HTERT RPE-1 (cell line): ENCODE results near the gene VIPR2.
"Not testable (repeated sequence)": the region's sequence is repeated elsewhere in the genome, so short reads cannot be mapped to it uniquely, and the experiment has no call there.

Experiments
- in situ Hi-C: fragments of 300-500 bp; cut with MboI; formaldehyde crosslinking; loops from 4 replicates; pipeline ENCODE4 v1.14.3; 2020; ENCODE audit warnings: low sequenced_read_pairs

Gene VIPR2

DNA sequence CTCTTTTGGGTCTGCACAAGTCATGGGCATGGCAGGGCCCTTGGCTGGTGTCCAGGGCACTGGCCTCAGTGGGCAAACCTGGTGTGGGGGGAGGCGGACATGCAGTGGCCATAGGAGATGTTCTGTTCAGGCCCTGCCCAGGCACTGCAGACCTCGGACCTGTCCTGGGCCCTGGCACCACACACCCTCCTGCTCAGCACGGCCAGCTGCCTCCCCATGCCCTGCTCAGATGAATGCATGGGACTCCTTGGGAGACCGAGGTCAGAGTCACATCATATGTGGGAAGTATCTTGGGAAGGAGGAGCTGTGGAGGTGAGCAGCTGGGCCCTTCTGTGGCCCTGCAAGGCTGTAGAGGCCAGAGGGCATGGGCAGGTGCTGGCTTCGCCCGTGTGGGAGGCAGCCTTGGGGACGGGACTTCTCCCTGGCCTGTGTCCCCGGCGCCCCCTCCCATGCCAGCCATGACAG is 130.8 kb downstream of the VIPR2 start:
- in situ Hi-C loops, result no loop called here

DNA sequence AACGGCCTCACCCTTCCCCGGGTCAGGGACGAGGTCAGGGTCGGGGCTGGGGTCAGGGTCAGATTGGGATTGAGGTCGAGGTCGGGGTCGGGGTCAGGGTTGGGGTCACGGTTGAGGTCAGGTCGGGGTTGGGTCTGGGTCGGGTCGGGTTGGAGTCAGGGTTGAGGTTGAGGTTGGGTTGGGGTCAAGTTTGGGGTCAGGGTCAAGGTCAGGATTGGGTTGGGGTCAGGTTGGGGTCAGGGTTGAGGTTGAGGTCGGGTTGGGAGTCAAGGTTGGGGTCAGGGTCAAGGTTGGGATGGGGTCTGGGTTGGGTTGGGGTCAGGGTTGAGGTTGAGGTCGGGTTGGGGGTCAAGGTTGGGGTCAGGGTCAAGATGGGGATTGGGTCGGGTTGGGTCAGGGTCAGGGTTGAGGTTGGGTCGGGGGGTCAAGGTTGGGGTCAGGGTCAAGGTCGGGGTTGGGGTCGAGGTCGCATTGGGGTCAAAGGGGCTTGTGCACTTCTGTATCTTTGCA is 131.4 kb downstream of the VIPR2 start:
- in situ Hi-C loops, result no loop called here

DNA sequence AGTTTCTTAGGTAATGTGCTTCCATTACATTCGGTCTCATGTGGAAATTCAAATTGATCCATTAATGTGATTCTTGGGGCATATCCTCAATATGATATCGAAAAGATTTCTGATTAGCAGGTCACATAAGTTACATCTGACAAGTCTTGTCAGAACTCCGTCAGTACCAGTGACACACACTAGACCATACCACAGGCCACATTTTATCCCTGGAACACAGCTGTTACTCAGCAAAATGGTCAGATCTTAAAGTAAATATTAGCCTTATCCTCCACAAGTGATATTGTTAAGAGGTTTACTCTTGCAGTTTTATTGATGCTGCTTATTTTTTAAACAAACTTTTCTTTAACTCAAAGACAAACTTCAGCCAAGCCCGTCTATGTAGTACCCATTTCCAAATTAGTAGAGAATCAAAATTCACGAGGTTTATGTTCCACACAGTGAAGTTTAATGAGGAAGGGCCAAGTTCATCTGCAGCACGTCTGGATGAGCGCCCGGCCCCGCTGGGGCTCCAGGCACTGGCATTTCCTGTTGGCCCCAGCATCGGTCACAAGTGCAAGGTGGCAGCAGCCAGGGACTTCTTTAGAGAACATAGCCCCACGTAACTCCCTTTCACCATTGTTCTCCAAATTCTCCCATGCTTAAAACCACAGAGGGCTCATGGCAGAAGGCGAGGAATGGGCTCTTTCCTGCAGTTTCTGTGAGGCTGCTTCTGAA is 132.2 kb downstream of the VIPR2 start:
- in situ Hi-C loops, result no loop called here

DNA sequence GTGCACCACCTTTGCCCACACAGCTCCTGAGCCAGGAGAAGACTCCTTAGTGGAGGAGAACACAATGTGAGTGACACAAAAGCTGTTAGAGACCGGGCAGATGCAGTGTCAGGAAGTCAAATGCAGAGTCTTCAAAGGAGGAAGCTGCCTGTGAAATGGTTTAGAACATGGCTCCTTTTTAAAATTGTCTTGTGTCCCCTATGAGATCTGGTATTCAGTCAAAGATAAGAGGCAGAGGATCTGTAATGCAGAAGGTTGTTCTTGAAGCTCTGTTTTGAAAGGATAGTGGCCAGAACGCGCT is 133.0 kb downstream of the VIPR2 start:
- in situ Hi-C loops, result no loop called here

DNA sequence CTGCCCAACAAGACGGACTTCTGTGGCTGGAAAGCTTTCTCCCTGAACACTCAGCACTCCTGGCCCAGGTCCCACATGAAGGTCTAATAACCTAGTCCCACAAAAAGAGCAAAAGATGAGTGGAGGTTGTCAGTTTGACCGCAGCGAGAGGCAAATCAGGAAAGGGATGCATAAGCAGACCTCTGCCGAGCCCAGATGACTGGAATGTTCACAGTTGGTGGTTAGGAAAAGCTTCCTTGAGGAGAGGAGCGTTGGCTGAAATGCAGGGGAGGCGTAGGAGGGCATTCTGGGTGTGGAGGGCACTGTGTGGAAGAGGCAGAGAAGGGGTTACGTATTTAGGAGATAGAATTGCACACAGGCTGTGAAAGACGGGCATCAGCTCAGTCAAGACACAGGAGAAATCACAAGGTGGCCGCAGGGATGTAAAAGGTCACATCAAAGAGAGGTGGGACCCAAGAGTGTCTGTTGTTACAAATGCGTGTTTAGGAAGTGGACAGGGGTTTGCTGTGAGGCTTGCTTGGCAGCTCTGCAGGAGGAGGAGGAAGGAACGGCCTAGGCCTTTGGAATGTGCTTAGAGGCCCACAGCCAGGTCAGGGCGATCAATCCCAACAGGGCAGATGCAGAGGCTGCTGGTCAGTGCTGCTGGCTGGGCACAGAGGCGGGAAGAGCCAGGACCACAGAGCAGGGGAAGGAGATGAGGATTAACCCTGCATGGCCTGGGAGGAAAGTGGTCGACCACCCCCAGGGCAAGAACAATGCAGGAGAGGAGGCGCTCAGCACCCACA is 133.5 kb downstream of the VIPR2 start:
- in situ Hi-C loops, result no loop called here

DNA sequence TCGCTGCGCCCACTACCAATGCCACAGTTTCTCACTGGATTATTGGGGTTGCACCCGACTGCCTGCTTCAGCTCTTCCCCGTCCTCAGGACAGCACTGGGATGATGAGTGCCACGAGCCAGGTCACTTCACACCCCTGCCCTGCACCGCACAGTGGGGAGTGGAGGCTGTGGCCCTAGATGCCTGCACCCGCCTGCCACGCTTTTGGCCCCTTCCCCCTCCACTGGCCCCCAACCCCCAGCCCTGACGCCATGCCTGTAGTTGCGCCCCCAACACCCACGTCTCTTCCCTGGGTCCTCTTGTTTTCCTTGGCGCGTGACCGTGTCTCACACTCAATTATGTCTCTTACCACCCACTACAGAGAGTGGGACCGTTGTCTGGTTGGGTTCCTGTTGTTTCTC is 134.3 kb downstream of the VIPR2 start:
- in situ Hi-C loops, result no loop called here

DNA sequence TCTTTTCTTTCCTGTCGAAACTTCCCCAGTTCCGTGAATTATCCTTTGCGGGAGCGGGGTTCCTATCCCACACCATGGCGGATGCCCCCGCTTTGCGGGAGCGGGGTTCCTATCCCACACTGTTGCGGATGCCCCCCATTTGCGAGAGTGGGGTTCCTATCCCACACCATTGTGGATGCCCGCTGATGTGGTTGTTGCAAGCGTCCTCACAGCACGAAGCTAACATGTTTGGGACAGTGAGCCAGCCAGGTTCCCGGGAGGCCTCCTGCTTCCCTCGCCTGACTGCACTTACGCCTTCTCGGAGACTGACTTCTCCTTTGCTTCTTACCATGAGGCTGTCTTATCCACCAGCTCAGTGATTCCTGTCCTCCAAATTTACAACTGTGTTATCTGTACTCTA is 134.7 kb downstream of the VIPR2 start:
- in situ Hi-C loops, result no loop called here

DNA sequence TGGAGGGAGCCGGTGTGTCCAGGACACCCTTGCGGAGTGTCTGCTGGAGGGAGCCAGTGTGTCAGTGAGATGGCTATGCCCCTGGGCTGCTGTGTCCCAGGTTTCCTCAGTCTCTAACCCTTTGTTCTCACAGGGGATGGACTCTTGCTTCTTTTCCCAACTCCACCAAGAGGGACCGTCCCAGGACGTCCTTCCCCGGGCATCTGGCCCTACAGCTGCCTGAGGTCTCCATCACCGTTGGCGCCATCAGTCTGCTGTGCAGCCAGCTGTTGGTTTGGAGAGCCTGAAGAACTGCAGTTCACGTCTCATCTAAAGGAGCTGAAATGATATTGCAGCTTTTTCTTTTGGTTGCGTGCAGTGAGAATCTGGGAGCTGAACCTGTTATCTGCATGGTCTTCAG is 136.2 kb downstream of the VIPR2 start:
- in situ Hi-C loops, result no loop called here

DNA sequence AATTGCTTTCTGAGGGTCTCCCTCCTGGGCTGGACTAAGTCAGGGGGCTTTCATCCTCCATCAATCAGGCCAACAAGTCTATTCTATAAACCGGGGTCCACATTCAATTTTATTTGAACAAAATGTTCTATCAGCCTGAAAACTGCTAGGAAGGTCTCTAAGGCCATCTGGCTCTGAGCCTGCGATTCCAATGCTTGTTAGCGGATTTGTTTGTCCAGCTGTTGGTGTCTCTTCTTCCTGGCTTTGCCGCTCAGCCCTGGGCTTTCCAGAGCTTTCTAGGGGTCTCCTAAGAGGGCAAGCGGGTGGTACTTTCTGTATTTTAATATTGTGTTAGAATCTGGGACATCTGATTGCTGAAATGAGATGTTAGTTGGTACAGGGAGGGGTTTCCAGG is 136.7 kb downstream of the VIPR2 start:
- in situ Hi-C loops, result no loop called here

DNA sequence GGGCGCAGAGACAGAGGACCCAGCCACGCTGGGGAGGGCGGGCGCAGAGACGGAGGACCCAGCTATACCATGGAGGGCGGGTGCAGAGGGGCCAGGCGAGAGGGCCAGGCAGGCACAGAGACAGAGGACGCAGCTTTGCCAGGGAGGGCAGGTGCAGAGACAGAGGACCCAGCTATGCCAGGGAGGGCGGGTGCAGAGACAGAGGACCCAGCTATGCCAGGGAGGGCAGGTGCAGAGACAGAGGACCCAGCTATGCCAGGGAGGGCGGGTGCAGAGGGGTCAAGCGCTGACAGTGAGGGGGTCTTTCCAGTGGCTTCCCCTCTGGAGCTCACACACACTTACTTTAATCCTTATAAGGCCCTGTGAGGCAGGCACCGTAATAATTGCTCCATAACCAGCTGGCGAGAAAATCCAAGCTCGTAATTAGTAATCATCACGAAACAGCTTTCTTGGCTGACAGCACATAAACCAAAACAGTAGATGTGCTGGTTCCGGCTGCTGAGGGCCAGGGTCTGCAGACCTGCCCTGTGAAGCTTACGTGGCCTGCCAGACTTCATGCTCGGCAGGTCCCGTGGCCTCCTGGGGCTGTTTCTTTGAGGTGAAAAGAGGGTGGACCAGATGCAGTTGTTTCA is 137.2 kb downstream of the VIPR2 start:
- in situ Hi-C loops, result no loop called here

DNA sequence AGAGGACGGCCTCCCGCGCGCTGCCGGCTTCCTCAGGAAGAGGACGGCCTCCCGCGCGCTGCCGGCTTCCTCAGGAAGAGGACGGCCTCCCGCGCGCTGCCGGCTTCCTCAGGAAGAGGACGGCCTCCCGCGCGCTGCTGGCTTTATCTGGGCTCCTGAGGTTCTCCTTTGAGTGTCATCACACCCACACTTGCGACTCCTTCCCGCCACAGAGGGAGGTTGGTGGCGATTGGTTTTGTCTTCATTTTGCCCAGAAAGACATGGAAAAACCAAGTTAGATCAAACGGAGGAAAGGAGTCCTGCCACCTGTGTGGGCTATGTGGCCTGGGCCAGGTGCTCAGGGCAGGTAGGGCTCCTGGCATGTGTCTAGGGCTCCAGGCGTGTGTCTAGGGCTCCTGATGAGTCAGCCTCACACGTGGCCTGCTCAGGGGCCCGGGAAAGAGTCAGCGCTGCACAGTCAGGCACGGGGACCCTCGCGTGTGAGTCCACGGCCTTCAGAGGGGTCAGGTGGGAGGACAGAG is 138.0 kb downstream of the VIPR2 start:
- in situ Hi-C loops, result no loop called here

DNA sequence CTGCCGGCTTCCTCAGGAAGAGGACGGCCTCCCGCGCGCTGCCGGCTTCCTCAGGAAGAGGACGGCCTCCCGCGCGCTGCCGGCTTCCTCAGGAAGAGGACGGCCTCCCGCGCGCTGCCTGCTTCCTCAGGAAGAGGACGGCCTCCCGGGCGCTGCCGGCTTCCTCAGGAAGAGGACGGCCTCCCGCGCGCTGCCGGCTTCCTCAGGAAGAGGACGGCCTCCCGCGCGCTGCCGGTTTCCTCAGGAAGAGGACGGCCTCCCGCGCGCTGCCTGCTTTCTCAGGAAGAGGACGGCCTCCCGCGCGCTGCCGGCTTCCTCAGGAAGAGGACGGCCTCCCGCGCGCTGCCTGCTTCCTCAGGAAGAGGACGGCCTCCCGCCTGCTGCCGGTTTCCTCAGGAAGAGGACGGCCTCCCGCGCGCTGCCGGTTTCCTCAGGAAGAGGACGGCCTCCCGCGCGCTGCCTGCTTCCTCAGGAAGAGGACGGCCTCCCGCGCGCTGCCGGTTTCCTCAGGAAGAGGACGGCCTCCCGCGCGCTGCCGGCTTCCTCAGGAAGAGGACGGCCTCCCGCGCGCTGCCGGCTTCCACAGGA is 138.6 kb downstream of the VIPR2 start:
- in situ Hi-C loops, result not testable (repeated sequence)

DNA sequence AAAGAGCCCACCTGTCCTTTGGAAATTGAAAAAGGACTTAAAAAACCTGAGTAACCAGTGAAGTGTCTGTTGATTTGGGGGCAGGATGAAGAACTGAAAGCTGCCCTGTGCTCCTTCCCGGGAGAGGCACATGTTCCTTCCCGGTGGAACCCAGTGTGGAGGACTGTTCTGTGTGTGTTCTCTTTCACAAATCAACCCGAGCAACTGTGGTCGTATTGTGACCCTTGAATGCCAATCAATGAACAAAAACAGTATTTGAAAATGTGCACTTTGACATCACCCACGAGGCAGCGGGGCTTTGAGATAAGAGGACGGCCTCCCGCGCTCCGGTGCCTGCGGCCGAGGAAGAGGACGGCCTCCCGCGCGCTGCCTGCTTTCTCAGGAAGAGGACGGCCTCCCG is 139.0 kb downstream of the VIPR2 start:
- in situ Hi-C loops, result no loop called here

DNA sequence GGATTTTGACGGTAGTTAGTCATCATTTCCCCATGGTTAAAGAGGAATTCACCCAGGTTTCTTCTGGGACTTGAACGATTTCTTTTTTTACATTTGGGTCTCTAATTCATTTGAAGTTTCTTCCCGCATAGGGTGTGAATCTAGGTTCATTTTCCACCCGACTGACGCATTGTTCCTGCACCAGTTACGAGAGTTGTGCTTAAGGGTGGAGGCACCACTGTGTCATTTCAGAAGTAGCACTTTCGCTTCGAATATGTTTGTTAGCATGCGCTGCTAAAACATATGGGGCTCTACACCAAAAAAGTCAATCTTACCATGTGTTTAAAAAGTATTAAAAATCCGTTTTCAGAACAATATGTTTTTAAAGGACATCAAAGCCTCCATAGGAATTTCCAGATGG is 140.3 kb downstream of the VIPR2 start:
- in situ Hi-C loops, result no loop called here

DNA sequence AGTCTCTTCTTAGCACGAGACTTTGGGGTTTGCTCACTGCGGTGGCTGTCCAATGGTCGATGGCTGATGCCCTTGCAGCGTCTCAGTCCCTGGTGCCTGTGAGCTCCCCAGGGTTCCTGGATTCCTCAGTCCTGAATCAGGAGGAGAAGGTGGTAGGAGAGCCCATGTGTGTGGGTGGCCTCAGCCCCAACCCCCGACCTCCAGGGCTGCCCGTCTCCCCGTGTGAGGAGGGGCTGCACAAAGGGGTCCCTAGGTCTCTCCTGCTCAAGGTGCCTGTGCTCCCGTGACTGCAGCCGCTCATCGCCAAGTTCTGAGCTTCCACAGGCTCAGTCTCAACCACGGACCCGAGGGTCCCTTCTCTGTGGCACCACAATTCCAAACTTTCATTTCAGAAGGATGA is 142.9 kb downstream of the VIPR2 start:
- in situ Hi-C loops, result no loop called here

DNA sequence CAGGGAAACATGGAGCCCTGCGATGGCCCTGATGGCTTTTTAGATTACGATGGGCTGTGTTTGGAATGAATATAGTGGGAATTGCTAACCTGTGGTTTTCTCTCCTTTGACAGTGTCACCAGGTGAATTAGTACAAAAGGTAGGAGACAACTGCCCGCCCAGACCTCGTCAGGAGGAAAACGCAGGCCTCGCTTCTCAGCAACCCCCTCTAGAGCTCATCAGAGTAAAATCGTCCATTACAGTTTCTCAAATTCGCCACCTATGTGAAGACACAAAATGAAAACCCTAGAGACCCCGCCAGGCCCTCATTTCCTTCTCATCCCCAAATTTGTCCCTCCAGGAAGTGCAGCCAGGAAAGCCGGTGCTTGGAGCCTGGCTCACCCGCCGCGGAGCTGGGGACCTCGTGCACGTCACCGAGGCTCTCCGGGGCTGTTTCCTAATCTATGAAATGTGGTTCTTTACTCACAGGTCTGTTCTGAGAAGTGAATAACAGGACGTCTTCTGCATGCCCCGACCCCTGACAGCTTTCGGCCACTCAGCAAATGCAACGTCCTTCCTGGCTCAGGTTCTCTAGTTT is 143.7 kb downstream of the VIPR2 start:
- in situ Hi-C loops, result no loop called here

DNA sequence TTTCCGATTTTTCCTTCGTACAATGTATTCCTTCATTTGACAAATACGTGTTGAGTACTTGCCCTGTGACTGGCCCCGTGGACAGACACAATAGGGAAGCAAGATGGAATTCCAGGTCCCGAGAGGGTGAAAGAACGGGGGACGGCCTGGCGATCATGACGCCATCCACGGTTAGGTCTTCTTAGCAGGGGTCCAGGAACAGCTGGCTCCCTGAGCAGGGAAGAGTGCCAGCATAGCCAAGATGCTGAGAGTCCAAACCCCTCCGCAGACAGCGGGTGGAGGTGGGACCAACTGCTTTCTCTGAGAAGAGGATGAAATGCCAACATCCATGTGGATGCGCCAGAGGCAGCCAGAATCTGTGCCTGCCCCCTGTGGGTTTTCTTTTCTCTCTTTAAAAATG is 144.6 kb downstream of the VIPR2 start:
- in situ Hi-C loops, result no loop called here

DNA sequence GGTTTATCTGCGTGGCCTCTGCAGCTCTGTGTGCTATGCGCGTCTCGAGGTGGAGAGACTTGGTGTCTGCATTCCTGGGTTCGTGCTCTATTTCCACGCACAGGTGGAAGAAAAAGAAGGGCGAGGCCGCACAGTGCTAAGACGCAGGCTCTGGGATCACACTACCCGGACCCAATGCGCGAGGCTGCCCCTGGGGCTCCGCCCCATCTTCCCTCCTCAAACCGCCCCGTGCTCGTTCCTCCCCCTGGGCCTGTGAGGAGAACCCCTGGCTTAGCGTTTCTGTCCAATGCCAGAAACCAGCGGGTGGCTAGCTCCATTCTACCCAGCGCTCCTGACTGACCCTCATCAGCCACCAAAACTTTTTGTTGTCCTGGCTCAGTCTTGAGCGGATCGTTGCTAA is 145.2 kb downstream of the VIPR2 start:
- in situ Hi-C loops, result no loop called here

DNA sequence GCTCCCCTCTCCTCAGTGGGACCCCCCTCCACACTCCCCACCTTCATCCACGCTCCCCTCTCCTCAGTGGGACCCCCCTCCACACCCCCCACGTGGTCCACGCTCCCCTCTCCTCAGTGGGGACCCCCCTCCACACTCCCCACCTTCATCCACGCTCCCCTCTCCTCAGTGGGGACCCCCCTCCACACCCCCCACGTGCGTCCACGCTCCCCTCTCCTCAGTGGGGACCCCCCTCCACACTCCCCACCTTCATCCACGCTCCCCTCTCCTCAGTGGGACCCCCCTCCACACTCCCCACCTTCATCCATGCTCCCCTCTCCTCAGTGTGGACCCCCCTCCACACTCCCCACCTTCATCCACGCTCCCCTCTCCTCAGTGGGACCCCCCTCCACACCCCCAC is 146.4 kb downstream of the VIPR2 start:
- in situ Hi-C loops, result not testable (repeated sequence)

DNA sequence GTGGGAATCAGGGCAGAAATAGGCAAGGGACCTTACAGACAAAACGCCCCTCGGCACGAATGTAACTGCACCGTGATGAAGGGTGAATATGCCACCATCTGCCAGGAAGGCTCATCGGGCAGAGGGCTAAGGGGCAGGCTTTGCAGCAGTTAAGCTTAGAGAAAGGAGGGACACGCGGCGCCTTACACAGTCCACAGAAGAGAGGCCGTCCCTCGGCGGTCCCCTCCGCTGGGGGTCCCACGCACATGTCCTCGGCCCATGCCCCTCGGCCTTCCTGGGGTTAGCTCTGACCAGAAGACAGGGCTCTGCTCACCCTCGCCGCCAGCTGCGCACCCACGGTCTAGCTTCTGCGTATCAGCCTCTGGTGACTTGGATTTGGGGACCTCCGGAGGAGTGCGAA is 147.2 kb downstream of the VIPR2 start:
- in situ Hi-C loops, result no loop called here

DNA sequence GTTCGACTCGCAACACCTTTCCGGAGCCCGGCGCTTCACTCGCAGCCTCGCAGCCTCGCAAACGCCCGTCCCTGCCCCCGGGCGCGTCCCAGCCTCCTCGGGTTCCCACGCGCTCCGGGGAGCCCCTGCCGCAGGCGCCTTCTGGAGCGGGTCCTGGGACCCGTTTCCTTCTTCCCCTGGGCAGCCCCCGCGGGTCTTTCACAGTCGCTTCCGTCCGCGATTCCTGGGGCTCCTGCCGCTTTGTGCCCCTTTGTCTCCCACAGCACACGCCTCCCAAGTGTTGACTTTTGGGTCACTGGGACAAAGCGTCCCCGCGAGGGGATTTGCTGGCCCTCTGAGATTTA is 147.6 kb downstream of the VIPR2 start:
- in situ Hi-C loops, result no loop called here
